GM19193 (cell line): ENCODE results near the gene BLM.

Source experiments
- POLR2A ChIP-seq: IDR thresholded peaks from 4 replicates; pipeline ENCODE4 v1.6.1; 2011; ENCODE audit not compliant: insufficient read depth, insufficient read length; ENCODE audit errors: extremely low read depth

The BLM gene

GRCh38 chr15:90691369-90691768 lies 25.8 kb upstream of the BLM start:
- TF ChIP-seq POLR2A, result no peak

DNA sequence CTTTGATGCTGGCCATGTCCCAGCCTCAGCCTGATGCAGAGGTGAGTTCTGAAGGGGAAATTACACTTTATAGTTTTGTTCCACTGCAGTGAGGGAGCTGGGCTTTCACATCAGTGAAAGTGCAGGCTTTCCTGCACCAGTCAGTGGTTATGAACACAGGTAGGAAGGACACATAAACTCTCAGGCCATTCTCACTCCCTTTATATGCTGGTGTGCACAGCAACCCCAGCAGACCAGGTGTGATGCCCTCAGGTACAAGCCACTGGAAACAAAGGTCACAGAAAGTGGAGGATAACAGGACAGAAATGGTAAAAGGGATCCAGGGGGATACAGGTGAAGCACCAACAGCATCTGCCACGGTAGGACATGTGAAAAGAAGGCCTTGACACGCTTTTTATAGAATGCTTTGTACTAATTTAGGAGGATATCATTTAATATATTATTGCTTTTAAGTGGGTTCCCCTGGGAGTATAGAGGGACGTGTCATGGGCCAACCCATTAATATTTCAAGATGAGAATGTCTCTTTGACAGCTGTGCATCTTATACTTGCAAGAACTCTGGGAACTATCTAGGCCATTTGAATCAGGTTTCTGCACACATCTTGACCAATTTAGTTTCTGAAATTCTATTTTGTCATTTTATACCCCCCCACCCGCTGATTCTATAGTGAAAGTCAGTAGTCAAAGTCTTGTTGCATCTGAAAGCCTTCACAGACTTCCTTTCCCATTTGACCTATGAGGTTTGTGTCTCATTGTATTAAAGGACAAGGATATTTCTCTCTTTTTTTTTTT lies 25.0 kb upstream of the BLM start:
- no peak for TF ChIP-seq POLR2A

DNA sequence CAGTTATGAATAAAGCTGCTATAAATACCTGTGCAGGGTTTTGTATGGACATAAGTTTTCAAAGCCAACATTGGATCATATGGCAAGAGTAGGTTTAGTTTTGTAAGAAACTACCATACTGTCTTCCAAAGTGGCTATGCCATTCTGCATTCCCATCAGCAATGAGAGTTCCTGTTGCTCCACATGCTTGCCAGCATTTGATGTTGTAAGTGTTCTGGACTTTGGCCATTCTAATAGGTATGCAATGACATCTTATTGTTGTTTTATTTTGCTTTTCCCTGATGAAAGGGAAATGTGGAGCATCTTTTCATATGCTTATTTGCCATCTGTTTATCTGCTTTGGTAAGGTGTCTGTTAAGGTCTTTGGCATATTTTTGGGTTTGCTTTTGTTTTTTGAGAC lies 22.2 kb upstream of the BLM start:
- TF ChIP-seq POLR2A, result no peak

GRCh38 chr15:90697175-90697574 lies 20.0 kb upstream of the BLM start:
- no peak for TF ChIP-seq POLR2A

DNA sequence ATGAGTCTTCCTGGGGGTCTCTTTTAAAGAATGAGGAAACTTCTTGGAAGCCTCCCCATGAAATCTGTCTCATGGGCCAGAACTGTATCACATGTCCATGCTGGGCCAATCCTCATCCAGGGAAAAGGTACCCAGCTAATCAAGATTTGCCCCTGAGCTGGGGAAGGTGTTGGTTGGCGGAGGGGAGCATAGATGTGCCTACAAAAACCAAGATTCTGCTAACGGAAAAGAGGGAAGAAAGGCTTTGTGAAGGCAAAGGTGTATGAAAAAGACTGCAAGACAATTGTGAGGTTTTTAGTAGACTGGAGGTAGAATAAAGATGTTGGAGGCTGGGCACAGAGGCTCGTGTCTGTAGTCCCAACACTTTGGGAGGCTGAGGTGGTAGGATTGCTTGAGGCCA lies 18.5 kb upstream of the BLM start:
- TF ChIP-seq POLR2A, result no peak

DNA sequence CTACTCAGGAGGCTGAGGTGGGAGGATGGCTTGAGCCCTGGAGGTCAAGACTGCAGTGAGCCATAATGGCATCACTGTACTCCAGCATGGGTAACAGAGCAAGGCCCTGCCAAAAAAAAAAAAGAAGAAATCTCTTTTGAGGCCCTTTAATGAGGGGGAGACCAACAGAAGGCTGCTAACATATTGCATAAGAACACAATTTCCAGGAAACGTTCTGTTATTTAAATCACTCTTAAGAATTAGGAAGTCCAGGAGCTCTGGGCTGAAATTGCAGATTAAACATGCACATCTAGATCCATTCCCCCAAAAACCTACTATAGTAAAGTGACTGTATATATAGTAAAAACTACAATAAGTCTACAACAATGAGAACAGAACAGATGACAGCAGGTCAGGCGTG lies 16.1 kb upstream of the BLM start:
- no peak for TF ChIP-seq POLR2A

- no peak for TF ChIP-seq POLR2A
Observed at GRCh38 chr15:90701880-90702630, 15.1 kb upstream of the BLM start.

DNA sequence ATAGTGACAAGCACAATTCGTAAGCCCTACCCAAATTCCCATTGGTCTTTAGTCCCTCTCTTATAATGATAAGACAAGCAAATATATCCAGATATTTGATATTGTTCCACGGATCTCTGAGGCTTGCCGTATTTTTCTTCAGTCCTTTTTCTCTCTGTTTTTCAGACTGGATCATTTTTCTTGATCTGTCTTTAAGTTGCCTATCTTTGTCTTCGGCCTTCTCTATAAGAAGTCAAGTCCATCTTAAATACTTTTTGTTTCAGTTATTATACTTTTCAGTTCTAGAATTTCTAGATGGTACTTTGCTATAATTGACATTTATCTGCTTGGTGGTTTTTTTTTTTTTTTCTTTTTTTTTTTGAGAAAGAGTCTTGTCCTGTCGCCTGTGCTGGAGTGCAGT lies 13.7 kb upstream of the BLM start:
- no peak for TF ChIP-seq POLR2A

- TF ChIP-seq POLR2A, result no peak
Observed at GRCh38 chr15:90705212-90705611, 11.9 kb upstream of the BLM start.

GRCh38 chr15:90706394-90707327 lies 10.5 kb upstream of the BLM start:
- no peak for TF ChIP-seq POLR2A

DNA sequence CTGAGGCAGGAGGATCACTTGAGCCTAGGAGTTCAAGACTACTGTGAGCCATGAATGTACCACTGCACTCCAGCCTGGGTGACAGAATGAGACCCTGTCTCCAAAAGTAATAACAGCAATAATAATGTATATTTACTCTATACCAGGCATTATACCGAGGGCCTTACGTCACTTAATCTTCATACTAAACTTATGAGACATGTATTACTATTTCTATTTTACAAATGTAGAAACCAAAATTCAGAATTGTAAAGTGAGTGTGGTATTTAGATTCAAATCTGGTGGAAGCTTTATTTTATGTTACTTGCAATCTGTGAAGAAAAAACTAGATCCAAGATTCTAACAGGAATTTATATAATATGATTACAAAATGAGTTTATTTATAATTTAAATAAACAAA lies 9.7 kb upstream of the BLM start:
- TF ChIP-seq POLR2A, result no peak

DNA sequence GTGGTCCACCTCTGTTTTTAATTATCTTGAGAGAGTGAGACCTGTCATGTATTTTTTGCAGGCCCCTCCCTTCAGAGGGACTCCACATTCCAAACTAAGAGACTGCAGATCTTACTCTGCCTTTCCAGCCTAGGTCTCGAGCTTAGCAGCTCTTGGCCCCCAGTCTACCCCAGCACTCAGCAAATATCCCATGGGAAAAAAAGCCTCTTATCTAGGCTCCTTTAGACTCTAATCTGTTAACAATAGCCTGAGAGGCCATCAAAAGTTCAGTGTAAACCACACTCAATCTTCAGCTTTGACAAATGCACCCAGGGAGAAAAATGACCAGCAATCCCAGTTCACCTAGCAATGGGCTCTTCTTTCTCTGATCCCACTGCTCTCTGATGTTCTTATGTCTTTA lies 8.6 kb upstream of the BLM start:
- TF ChIP-seq POLR2A, result no peak

DNA sequence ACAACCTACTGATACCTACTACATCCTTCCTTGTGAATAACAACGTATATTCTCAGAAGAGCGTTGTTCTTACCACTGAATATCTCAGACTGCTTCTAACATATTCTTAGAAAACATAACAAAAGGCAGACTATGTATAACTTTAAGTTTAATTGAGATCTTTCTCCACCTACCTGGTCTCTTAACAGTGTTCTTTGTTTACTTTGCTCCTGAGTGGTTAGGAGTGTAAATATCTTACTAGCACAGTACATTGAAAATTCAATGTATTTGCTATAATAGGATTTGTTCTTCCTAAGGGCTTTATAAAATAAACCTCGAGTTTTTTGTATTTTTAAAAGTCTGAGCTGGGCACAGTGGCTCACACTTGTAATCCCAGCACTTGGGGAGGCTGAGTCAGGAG lies 7.9 kb upstream of the BLM start:
- TF ChIP-seq POLR2A, result no peak

DNA sequence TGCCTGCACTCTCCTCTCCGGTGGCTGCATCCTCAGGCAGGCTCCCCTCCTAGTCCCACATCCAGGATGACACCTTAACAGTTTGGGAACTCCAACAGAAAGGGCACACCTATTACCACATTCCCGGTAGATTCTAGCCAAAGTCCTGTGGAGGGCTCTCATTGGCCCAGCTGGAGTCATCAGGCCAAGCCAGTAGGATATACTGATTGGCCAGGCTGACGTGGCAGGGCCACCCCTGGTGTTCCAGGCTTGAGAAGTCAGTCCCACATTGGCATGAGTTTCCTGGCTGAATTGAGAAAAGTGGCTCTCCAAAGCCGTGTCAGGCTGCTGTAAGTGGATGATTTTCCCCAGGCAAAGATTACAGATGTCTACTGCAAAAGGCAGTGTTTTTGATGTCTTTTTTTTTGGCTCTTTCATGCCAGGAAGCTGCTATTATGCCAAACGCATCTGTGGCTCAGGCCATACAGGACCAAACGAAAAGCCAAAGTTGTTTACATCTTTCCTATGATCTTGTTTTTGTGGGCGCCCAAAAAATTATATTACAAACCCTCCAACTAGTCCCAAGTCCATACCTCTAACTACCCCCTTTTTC lies 6.6 kb upstream of the BLM start:
- TF ChIP-seq POLR2A, result no peak

DNA sequence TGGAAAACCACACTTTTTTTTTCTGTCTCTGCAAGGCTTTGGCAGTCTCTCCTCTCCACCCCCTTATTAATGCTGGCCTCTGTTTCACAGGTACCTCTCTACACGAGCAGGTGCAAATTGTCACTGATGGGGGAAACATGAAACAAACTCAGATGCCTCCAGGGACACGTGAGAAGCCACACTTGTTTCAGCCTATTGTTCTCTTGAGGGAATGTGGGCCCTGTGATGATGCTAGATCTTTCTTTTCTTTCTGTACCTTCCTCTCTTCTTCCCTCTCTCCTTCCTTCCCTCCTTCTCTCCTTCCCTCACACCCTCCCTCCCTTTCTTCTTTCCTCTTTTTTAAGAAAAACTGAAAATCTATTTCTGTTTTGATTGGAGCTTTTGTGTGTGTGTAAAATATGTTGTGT lies 5.7 kb upstream of the BLM start:
- TF ChIP-seq POLR2A, result no peak

DNA sequence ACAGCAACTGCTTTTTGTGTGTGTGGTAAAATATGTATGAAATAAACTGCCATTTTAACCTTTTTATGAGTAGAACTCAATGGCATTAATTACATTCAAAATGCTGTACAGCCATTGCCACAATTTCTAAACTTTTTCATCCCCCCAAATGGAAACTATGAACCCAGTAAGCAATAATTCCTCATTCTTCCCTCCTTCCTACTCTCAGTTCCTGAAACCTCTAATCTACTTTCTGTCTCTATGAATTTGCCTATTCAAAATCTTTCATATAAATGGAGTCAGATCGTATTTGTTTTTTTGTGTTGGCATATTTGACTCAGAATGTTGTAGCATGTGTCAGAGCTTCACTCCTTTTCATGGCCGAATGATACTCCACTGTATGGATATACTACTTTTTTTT lies 5.3 kb upstream of the BLM start:
- TF ChIP-seq POLR2A, result no peak

- no peak for TF ChIP-seq POLR2A
Observed at GRCh38 chr15:90713081-90713480, 4.1 kb upstream of the BLM start.
